Ishikawa (cell line): ENCODE results near the gene RNU6-9.

ENCODE experiments used
- CEBPB ChIP-seq: IDR thresholded peaks from 2 replicates; pipeline ENCODE4 v1.6.1; 2012
- CREB1 ChIP-seq: IDR thresholded peaks from 2 replicates; pipeline ENCODE4 v1.6.1; 2012; ENCODE audit warnings: low read depth
- EGR1 ChIP-seq: IDR thresholded peaks from 2 replicates; pipeline ENCODE4 v1.6.1; 2012
- EP300 ChIP-seq: IDR thresholded peaks from 2 replicates; pipeline ENCODE4 v1.6.1; 2012; ENCODE audit warnings: borderline replicate concordance
- FOXM1 ChIP-seq: IDR thresholded peaks from 2 replicates; pipeline ENCODE4 v1.6.1; 2012; ENCODE audit warnings: low read depth, borderline replicate concordance
- MAX ChIP-seq: IDR thresholded peaks from 2 replicates; pipeline ENCODE4 v1.6.1; 2012
- NFIC ChIP-seq: IDR thresholded peaks from 2 replicates; pipeline ENCODE4 v1.6.1; 2012
- RAD21 ChIP-seq: IDR thresholded peaks from 2 replicates; pipeline ENCODE4 v1.6.1; 2012; ENCODE audit warnings: low read depth
- TAF1 ChIP-seq: IDR thresholded peaks from 2 replicates; pipeline ENCODE4 v1.6.1; 2012; ENCODE audit warnings: low read depth, mild to moderate bottlenecking
- TCF12 ChIP-seq: IDR thresholded peaks from 2 replicates; pipeline ENCODE4 v1.6.1; 2012; ENCODE audit warnings: low read depth
- TEAD4 ChIP-seq: IDR thresholded peaks from 2 replicates; pipeline ENCODE4 v1.6.1; 2012
- YY1 ChIP-seq: IDR thresholded peaks from 2 replicates; pipeline ENCODE4 v1.6.1; 2012; ENCODE audit warnings: low read depth
- ZBTB7A ChIP-seq: IDR thresholded peaks from 2 replicates; pipeline ENCODE4 v1.6.1; 2012; ENCODE audit warnings: low read depth
- TF ChIP-seq, protein P1 (sequence below): IDR thresholded peaks from 2 replicates; pipeline ENCODE4 v1.6.1; 2012
- TF ChIP-seq, protein P2 (sequence below): IDR thresholded peaks from 2 replicates; pipeline ENCODE4 v1.6.1; 2012; ENCODE audit warnings: low read depth, mild to moderate bottlenecking

RNU6-9 gene

GRCh38 chr19:881385-882071 is 11.8 kb upstream of the RNU6-9 start:
- TF ChIP-seq NFIC (no peak), TAF1 (no peak), EP300 (no peak), CEBPB (no peak), RAD21 (no peak), TCF12 (no peak), EGR1 (no peak), ZBTB7A (no peak), FOXM1 (no peak), CREB1 (no peak), YY1 (no peak), MAX (no peak)
- TF ChIP-seq, protein P1, sequence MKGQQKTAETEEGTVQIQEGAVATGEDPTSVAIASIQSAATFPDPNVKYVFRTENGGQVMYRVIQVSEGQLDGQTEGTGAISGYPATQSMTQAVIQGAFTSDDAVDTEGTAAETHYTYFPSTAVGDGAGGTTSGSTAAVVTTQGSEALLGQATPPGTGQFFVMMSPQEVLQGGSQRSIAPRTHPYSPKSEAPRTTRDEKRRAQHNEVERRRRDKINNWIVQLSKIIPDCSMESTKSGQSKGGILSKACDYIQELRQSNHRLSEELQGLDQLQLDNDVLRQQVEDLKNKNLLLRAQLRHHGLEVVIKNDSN = no peak
- TF ChIP-seq, protein P2, sequence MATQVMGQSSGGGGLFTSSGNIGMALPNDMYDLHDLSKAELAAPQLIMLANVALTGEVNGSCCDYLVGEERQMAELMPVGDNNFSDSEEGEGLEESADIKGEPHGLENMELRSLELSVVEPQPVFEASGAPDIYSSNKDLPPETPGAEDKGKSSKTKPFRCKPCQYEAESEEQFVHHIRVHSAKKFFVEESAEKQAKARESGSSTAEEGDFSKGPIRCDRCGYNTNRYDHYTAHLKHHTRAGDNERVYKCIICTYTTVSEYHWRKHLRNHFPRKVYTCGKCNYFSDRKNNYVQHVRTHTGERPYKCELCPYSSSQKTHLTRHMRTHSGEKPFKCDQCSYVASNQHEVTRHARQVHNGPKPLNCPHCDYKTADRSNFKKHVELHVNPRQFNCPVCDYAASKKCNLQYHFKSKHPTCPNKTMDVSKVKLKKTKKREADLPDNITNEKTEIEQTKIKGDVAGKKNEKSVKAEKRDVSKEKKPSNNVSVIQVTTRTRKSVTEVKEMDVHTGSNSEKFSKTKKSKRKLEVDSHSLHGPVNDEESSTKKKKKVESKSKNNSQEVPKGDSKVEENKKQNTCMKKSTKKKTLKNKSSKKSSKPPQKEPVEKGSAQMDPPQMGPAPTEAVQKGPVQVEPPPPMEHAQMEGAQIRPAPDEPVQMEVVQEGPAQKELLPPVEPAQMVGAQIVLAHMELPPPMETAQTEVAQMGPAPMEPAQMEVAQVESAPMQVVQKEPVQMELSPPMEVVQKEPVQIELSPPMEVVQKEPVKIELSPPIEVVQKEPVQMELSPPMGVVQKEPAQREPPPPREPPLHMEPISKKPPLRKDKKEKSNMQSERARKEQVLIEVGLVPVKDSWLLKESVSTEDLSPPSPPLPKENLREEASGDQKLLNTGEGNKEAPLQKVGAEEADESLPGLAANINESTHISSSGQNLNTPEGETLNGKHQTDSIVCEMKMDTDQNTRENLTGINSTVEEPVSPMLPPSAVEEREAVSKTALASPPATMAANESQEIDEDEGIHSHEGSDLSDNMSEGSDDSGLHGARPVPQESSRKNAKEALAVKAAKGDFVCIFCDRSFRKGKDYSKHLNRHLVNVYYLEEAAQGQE = no peak

- no peak for TF ChIP-seq TEAD4
These were observed 10.3 kb upstream of the RNU6-9 start for GRCh38 chr19:882871-883497.

GRCh38 chr19:883661-884211 is 9.5 kb upstream of the RNU6-9 start:
- TF ChIP-seq EP300 = no peak
- TF ChIP-seq TCF12 = peak; percentile 68
- peak; percentile 54; the same call in 1 of the 2 replicates for TF ChIP-seq RAD21
- TF ChIP-seq, protein P1 = no peak
- peak; percentile 50; the same call in 1 of the 2 replicates for TF ChIP-seq YY1
- TF ChIP-seq ZBTB7A = no peak
- TF ChIP-seq CREB1 = no peak
- TF ChIP-seq MAX = peak; percentile 81
- TF ChIP-seq, protein P2 = no peak
- no peak for TF ChIP-seq EGR1
- TF ChIP-seq FOXM1 = no peak
- no peak; the same call in 1 of the 2 replicates for TF ChIP-seq NFIC
- TF ChIP-seq TEAD4 = no peak
- TF ChIP-seq TAF1 = no peak
- TF ChIP-seq CEBPB = no peak

DNA sequence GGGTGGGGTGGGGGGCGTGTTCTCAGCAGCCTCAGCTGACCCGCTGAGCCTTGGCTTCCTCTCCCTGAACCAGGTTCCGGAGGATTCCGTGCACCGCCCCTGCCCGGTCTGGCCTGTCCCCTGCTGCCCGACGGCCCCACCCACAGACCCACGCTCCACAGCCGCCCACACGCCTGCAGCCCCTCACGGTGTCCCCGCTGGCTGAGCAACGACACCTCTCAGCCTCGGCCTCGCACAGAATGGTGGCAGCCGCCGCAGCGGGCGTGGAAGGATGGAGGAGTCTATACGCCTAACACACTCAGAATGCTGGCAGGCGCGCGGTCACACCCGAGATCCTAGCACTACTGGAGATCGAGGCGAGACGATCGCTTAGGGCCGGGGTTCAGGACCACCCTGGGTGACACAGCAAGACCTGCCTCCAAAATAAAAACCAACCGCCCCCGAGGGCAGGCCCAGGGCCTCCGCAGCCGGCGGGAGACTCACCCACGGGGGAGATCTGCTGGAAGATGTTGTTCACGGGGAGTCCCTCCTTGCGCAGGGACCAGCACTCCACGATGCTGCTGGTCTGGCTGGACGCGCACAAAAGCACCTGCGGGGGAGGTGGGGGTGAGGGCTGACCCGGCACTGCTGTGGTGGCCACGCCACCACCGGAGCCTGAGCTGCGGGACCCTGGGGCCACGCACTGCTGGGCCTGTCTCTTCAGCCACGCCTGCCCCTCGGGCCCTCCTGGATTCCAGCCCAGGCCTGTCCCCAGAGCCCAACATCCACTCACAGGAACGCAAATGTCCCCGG is 8.7 kb upstream of the RNU6-9 start:
- no peak for TF ChIP-seq CREB1
- TF ChIP-seq MAX = no peak
- no peak for TF ChIP-seq NFIC
- TF ChIP-seq, protein P1 = no peak

DNA sequence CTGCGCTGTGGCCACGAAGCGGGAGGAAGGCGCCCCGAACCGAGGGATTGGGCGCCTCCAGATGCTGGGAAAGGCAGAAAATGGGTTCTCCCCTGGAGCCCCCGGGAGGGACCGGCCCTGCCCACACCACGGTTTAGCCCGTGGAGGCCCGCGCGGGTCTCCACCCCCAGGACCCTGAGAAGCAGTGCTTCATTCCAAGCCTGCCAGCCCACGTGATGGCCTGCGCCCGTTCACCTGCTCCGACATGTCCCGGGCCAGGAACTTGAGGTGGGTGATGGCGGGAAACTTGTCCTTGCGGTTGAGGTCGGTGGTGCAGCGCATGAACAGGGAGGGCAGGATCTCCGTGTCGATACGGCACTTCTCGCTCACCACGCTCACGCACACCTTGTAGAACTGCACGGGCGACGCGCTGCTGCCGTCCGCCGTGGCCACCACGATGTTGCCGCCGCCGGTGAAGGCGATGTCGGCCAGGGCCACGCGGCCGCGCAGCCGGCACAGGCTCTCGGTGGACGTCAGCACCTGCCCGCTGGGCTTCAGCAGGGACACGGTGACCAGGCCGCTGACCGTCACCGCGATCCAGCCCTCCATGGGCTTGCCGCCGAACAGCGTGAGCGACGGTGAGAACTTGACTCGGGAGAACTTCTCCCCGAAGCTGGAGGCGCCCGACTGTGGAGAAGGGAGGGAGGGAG is 7.6 kb upstream of the RNU6-9 start:
- TF ChIP-seq RAD21 (no peak), EP300 (no peak), FOXM1 (no peak), TEAD4 (no peak), CREB1 (no peak), TCF12 (no peak), NFIC (no peak), ZBTB7A (no peak), CEBPB (no peak), EGR1 (no peak), YY1 (no peak), MAX (no peak), TAF1 (no peak)
- TF ChIP-seq, protein P2 = no peak
- TF ChIP-seq, protein P1 = no peak
